ENCODE results near the gene TTC33.

The TTC33 gene

GRCh38 chr5:40521108-40521785 is 234.5 kb downstream of the TTC33 start:
- DNase-seq (ENCODE audit: low spot score): no peak

- no peak for DNase-seq (ENCODE audit: low spot score)
These were observed 237.3 kb downstream of the TTC33 start for GRCh38 chr5:40518485-40518917.

GRCh38 chr5:40515476-40515875 is 240.3 kb downstream of the TTC33 start:
- no peak for DNase-seq (ENCODE audit: low spot score)

GRCh38 chr5:40514976-40515375 is 240.8 kb downstream of the TTC33 start:
- no peak for DNase-seq (ENCODE audit: low spot score)

- DNase-seq (ENCODE audit: low spot score): no peak
These were observed 244.0 kb downstream of the TTC33 start for GRCh38 chr5:40511801-40512200.

GRCh38 chr5:40507095-40507494 is 248.7 kb downstream of the TTC33 start:
- no peak for DNase-seq (ENCODE audit: low spot score)

- DNase-seq (ENCODE audit: low spot score): no peak
These were observed 250.7 kb downstream of the TTC33 start for GRCh38 chr5:40505031-40505430.

- no peak for DNase-seq (ENCODE audit: low spot score)
These were observed 252.3 kb downstream of the TTC33 start for GRCh38 chr5:40503439-40503838.

GRCh38 chr5:40502736-40503135 is 253.0 kb downstream of the TTC33 start:
- no peak for DNase-seq (ENCODE audit: low spot score)

- DNase-seq (ENCODE audit: low spot score): no peak
These were observed 253.9 kb downstream of the TTC33 start for GRCh38 chr5:40501711-40502444.

GRCh38 chr5:40499518-40500273 is 256.1 kb downstream of the TTC33 start:
- peak; percentile 57 for DNase-seq (ENCODE audit: low spot score)

- no peak for DNase-seq (ENCODE audit: low spot score)
These were observed 256.8 kb downstream of the TTC33 start for GRCh38 chr5:40499007-40499406.

GRCh38 chr5:40497573-40497972 is 258.2 kb downstream of the TTC33 start:
- peak; percentile 60 for DNase-seq (ENCODE audit: low spot score)

GRCh38 chr5:40495237-40495635 is 260.5 kb downstream of the TTC33 start:
- DNase-seq (ENCODE audit: low spot score): no peak

GRCh38 chr5:40494631-40495236 is 261.0 kb downstream of the TTC33 start:
- no peak for DNase-seq (ENCODE audit: low spot score)

GRCh38 chr5:40492056-40492455 is 263.7 kb downstream of the TTC33 start:
- DNase-seq (ENCODE audit: low spot score): no peak

- no peak for DNase-seq (ENCODE audit: low spot score)
These were observed 264.1 kb downstream of the TTC33 start for GRCh38 chr5:40491644-40492043.

- peak; percentile 81 for DNase-seq (ENCODE audit: low spot score)
These were observed 265.2 kb downstream of the TTC33 start for GRCh38 chr5:40490464-40491111.

GRCh38 chr5:40489421-40489820 is 266.3 kb downstream of the TTC33 start:
- peak; percentile 73 for DNase-seq (ENCODE audit: low spot score)

- DNase-seq (ENCODE audit: low spot score): peak; percentile 96
These were observed 269.1 kb downstream of the TTC33 start for GRCh38 chr5:40486437-40487275.
